BLaER1 (cell line): ENCODE data around the gene RGS19.
A peak's percentile ranks its signal among the peaks of the same experiment; 100 is the strongest.

ENCODE experiments used
- H3K27ac ChIP-seq: shearing (Covaris generic); formaldehyde crosslinking; 2 replicates; pipeline ENCODE4 v1.8.1; 2022
- H3K27me3 ChIP-seq: shearing (Covaris generic); formaldehyde crosslinking; 2 replicates; pipeline ENCODE4 v1.8.1; 2022
- H3K36me3 ChIP-seq: shearing (Covaris generic); formaldehyde crosslinking; 2 replicates; pipeline ENCODE4 v1.8.1; 2022
- H3K4me1 ChIP-seq: shearing (Covaris generic); formaldehyde crosslinking; 2 replicates; pipeline ENCODE4 v1.8.1; 2022
- H3K4me2 ChIP-seq: shearing (Covaris generic); formaldehyde crosslinking; 2 replicates; pipeline ENCODE4 v1.8.1; 2022
- H3K4me3 ChIP-seq: shearing (Covaris generic); formaldehyde crosslinking; 2 replicates; pipeline ENCODE4 v1.8.1; 2022
- H3K9ac ChIP-seq: shearing (Covaris generic); formaldehyde crosslinking; 2 replicates; pipeline ENCODE4 v1.8.1; 2022
- H3K9me3 ChIP-seq: shearing (Covaris generic); formaldehyde crosslinking; 2 replicates; pipeline ENCODE4 v1.8.1; 2022
- H4K20me1 ChIP-seq: shearing (Covaris generic); formaldehyde crosslinking; 2 replicates; pipeline ENCODE4 v1.8.1; 2022
- Cebpa-rat ChIP-seq: shearing (Covaris generic); IDR thresholded peaks from 2 replicates; pipeline ENCODE4 v1.8.1; 2022

The RGS19 gene

GRCh38 chr20:64056889-64057627, 22.3 kb downstream of the RGS19 start:
- Histone ChIP-seq H3K9me3 (no peaks in the 10 kb centered on the region), H3K9ac (no peak overlapping the region), H3K36me3 (no peaks in the 10 kb centered on the region), H3K4me2 (peak overlapping the region; percentile 89), H3K4me1 (peaks cover 70% of the 10 kb centered on the region), H3K4me3 (no peak overlapping the region), H3K27ac (peak overlapping the region; percentile 60), H3K27me3 (peaks cover 24% of the 10 kb centered on the region), H4K20me1 (no peaks in the 10 kb centered on the region)
- no peak for TF ChIP-seq Cebpa-rat

GRCh38 chr20:64056639-64056888, 22.8 kb downstream of the RGS19 start:
- Histone ChIP-seq H3K4me3 (no peak overlapping the region), H3K9me3 (no peaks in the 10 kb centered on the region), H3K4me1 (peaks cover 72% of the 10 kb centered on the region), H4K20me1 (no peaks in the 10 kb centered on the region), H3K27ac (peak overlapping the region; percentile 60), H3K27me3 (peaks cover 28% of the 10 kb centered on the region), H3K4me2 (peak overlapping the region; percentile 89), H3K36me3 (no peaks in the 10 kb centered on the region), H3K9ac (no peak overlapping the region)
- no peak for TF ChIP-seq Cebpa-rat

- Histone ChIP-seq H3K27ac (0 out of 2 replicates have a peak overlapping the region, but pooled peaks have one; percentile 30), H3K4me3 (no peak overlapping the region), H4K20me1 (no peaks in the 10 kb centered on the region), H3K9me3 (no peaks in the 10 kb centered on the region), H3K9ac (peak overlapping the region; percentile 53; the same call in 1 of the 2 replicates), H3K4me1 (peaks cover 77% of the 10 kb centered on the region), H3K36me3 (no peaks in the 10 kb centered on the region), H3K27me3 (peaks cover 33% of the 10 kb centered on the region), H3K4me2 (peak overlapping the region; percentile 89)
- no peak for TF ChIP-seq Cebpa-rat
These were observed 23.3 kb downstream of the RGS19 start for GRCh38 chr20:64055893-64056638.

GRCh38 chr20:64055396-64055892, 23.9 kb downstream of the RGS19 start:
- H3K36me3 ChIP-seq = no peaks in the 10 kb centered on the region
- H3K27me3 ChIP-seq = peaks cover 40% of the 10 kb centered on the region
- H3K4me2 ChIP-seq = peak overlapping the region; percentile 89
- H3K9ac ChIP-seq = peak overlapping the region; percentile 53; the same call in 1 of the 2 replicates
- 0 out of 2 replicates have a peak overlapping the region, but pooled peaks have one; percentile 30 for H3K27ac ChIP-seq
- no peak for TF ChIP-seq Cebpa-rat
- H3K4me3 ChIP-seq = no peak overlapping the region
- no peaks in the 10 kb centered on the region for H4K20me1 ChIP-seq
- H3K4me1 ChIP-seq = peaks cover 83% of the 10 kb centered on the region
- H3K9me3 ChIP-seq = no peaks in the 10 kb centered on the region

GRCh38 chr20:64053841-64054661, 25.3 kb downstream of the RGS19 start:
- H3K27me3 ChIP-seq = peaks cover 54% of the 10 kb centered on the region
- peak overlapping the region; percentile 89 for H3K4me2 ChIP-seq
- H3K36me3 ChIP-seq = no peaks in the 10 kb centered on the region
- 0 out of 2 replicates have a peak overlapping the region, but pooled peaks have one; percentile 18 for H3K4me3 ChIP-seq
- no peaks in the 10 kb centered on the region for H3K9me3 ChIP-seq
- H4K20me1 ChIP-seq = no peaks in the 10 kb centered on the region
- 0 out of 2 replicates have a peak overlapping the region, but pooled peaks have one; percentile 46 for H3K27ac ChIP-seq
- TF ChIP-seq Cebpa-rat = no peak
- H3K9ac ChIP-seq = peak overlapping the region; percentile 61
- H3K4me1 ChIP-seq = peaks cover 91% of the 10 kb centered on the region

- Histone ChIP-seq H3K9ac (peak overlapping the region; percentile 61), H3K4me1 (peaks cover 91% of the 10 kb centered on the region), H3K4me3 (no peak overlapping the region), H3K27me3 (peaks cover 62% of the 10 kb centered on the region), H4K20me1 (peaks cover 5% of the 10 kb centered on the region), H3K9me3 (no peaks in the 10 kb centered on the region), H3K36me3 (no peaks in the 10 kb centered on the region), H3K4me2 (peak overlapping the region; percentile 89), H3K27ac (0 out of 2 replicates have a peak overlapping the region, but pooled peaks have one; percentile 46)
- TF ChIP-seq Cebpa-rat = no peak
These were observed 26.1 kb downstream of the RGS19 start for GRCh38 chr20:64052987-64053840.

- Histone ChIP-seq H3K4me2 (peak overlapping the region; percentile 6; the same call in 1 of the 2 replicates), H3K9ac (no peak overlapping the region), H3K4me1 (peaks cover 88% of the 10 kb centered on the region), H3K36me3 (no peaks in the 10 kb centered on the region), H3K27ac (no peak overlapping the region), H3K4me3 (no peak overlapping the region), H4K20me1 (peaks cover 12% of the 10 kb centered on the region), H3K27me3 (peaks cover 71% of the 10 kb centered on the region), H3K9me3 (no peaks in the 10 kb centered on the region)
- no peak for TF ChIP-seq Cebpa-rat
These were observed 27.0 kb downstream of the RGS19 start for GRCh38 chr20:64052326-64052722.

- H3K27ac ChIP-seq = no peak overlapping the region
- TF ChIP-seq Cebpa-rat = no peak
- peaks cover 12% of the 10 kb centered on the region for H4K20me1 ChIP-seq
- H3K36me3 ChIP-seq = no peaks in the 10 kb centered on the region
- no peak overlapping the region for H3K4me3 ChIP-seq
- peaks cover 82% of the 10 kb centered on the region for H3K4me1 ChIP-seq
- no peaks in the 10 kb centered on the region for H3K9me3 ChIP-seq
- H3K27me3 ChIP-seq = peaks cover 77% of the 10 kb centered on the region
- H3K4me2 ChIP-seq = peak overlapping the region; percentile 94
- no peak overlapping the region for H3K9ac ChIP-seq
These were observed 27.6 kb downstream of the RGS19 start for GRCh38 chr20:64051561-64052325.
